Islet precursor cell (in vitro differentiated cells): Measurements from ENCODE around the gene RASGEF1B.

Experiments
- DNase-seq: peaks from one replicate; pipeline ENCODE4 v3.0.0-alpha.2; 2018

The RASGEF1B gene

GRCh38 chr4:81392164-81392563 lies 79.5 kb downstream of the RASGEF1B start:
- no peak for DNase-seq

DNA sequence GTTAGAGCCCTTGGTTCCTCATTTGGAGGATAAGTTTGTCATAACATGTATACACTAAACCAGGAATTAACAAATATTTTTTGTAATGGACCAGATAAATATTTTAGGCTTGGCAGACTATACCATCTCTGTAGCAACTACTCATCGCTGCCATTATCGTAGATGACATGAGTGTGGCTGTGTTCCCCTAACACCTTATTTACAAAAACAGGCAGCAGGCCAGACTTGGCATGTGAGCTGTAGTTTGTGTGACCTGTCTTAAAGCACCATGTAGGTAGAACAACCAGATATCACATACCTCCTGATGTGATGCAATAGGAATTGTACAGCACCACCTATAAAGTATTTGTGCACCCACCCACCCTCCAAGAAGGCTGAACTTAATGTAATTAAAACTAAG lies 82.0 kb downstream of the RASGEF1B start:
- DNase-seq, result no peak

DNA sequence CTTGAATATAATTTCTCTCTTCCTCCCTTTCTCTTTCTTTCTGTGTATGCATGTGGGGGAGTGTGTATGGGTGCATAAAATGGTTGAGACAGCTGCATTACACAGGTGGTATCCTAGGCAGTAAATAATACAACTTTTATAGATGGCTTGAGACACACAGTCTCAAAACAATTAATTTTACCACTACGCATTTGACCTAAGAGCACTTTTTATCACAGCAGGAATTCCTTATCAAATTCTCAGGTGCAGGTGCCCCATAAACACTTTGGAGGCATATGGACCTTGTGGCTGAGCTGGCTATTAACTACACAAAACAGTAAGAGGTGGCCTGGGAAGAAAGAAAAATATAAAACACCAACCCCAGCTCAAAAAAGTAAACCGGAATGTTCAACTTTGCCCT lies 91.3 kb downstream of the RASGEF1B start:
- DNase-seq, result no peak

- DNase-seq, result no peak
Measured at GRCh38 chr4:81378386-81378785, 93.3 kb downstream of the RASGEF1B start.

DNA sequence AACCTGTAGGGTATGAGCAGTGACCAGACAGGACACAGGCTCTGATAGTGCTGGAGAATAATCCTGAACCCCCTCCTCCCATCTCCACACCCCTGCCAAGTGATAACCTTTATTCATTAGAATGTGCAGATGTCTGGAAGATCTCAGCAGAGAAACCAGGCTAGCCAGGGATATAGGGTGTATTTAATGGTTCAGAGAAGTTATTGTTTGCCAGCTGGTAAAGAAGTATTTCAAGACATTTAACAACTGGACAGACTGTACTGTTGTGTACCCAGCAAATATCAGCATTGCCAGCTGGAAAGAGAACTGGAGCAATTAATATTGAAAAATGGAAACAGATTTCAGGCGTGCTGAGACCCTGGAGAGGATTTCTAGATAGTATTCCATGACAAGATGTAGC lies 94.5 kb downstream of the RASGEF1B start:
- DNase-seq, result no peak

DNA sequence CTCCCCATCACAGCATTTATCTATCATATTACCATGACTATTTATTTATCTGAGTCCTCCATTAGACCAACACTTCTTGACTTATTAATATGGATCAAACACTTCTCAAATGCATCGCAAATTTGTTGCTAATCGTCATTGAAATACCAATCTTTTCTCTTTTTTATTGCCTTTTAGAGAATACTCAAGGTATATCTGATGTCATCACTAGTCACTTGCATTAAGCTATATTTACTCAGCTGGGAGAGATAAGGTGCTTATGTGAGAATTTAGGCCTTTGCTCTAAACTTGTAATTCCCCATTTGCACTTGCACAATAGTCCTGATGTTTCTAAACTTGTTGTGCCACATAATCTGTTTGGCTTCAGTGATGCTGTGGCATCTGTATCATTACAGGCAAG lies 95.0 kb downstream of the RASGEF1B start:
- DNase-seq, result no peak
